Smooth muscle cell (in vitro differentiated cells): ENCODE measurements around the gene C14orf132. TPM values are rescaled to one million over a fixed set of nuclear protein-coding genes. Genes with fewer than 3 reads are reported as not detected.

Source experiments
- DNase-seq: peaks from one replicate; lab custom pipeline; 2025; ENCODE audit not compliant: unreplicated experiment; lab: John Stamatoyannopoulos, UW
- H2AFZ ChIP-seq: fragments of 200-600 bp; sonication (generic); 2 replicates; pipeline ENCODE4 v1.6.0; 2016; ENCODE audit warnings: antibody characterized with exemption, low read depth, mild to moderate bottlenecking
- H3F3A ChIP-seq: fragments of 200-600 bp; sonication (generic); 2 replicates; pipeline ENCODE4 v1.6.0; 2017; ENCODE audit warnings: antibody characterized with exemption, low read depth
- H3K27ac ChIP-seq: fragments of 200-600 bp; sonication (generic); 2 replicates; pipeline ENCODE4 v1.5.1; 2016; ENCODE audit warnings: low read depth, mild to moderate bottlenecking
- H3K27me3 ChIP-seq: fragments of 200-600 bp; sonication (generic); 2 replicates; pipeline ENCODE4 v1.6.1; 2016; ENCODE audit warnings: low read depth, mild to moderate bottlenecking
- H3K36me3 ChIP-seq: fragments of 200-600 bp; sonication (generic); 2 replicates; pipeline ENCODE4 v1.5.1; 2016; ENCODE audit warnings: low read depth
- H3K4me1 ChIP-seq: fragments of 200-600 bp; sonication (generic); 2 replicates; pipeline ENCODE4 v1.5.1; 2016; ENCODE audit warnings: low read depth
- H3K4me2 ChIP-seq: fragments of 200-600 bp; sonication (generic); 2 replicates; pipeline ENCODE4 v1.6.0; 2016; ENCODE audit warnings: mild to moderate bottlenecking
- H3K4me3 ChIP-seq: fragments of 200-600 bp; sonication (generic); 2 replicates; pipeline ENCODE4 v1.5.1; 2016; ENCODE audit warnings: mild to moderate bottlenecking
- H3K79me2 ChIP-seq: fragments of 200-600 bp; sonication (generic); 2 replicates; pipeline ENCODE4 v1.6.0; 2016; ENCODE audit warnings: low read depth, mild to moderate bottlenecking
- H3K9ac ChIP-seq: fragments of 200-600 bp; sonication (generic); 2 replicates; pipeline ENCODE4 v1.6.0; 2016; ENCODE audit warnings: low read depth
- H3K9me3 ChIP-seq: fragments of 200-600 bp; sonication (generic); replicated peaks from 2 replicates; pipeline ENCODE4 v1.5.1; 2016; ENCODE audit warnings: low read depth
- H4K20me1 ChIP-seq: fragments of 200-600 bp; sonication (generic); 2 replicates; pipeline ENCODE4 v1.6.0; 2016; ENCODE audit warnings: low read depth
- WGBS: methylation state at CpG from one replicate; pipeline ENCODE4 v1.1.7; 2016; ENCODE audit warnings: low lambda C conversion rate; 5-methylcytosine and 5-hydroxymethylcytosine counted together
- polyA plus RNA-seq: library from polyadenylated mRNA; unstranded; fragments of >200 nt; fragmentation: Nextera tagmentation; extraction: Ambion mirVana; gene quantifications from 2 replicates; pipeline ENCODE4 v1.2.1, GENCODE V29; 2016
- total RNA-seq: library from RNA; depleted of rRNA; stranded (reverse); fragments of >200 nt; gene quantifications from 2 replicates; pipeline ENCODE4 v1.2.3, GENCODE V29; 2014
- TF ChIP-seq, protein P1 (sequence below): fragments of 200-600 bp; sonication (generic); IDR thresholded peaks from 2 replicates; pipeline ENCODE4 v1.5.1; 2017; ENCODE audit warnings: borderline replicate concordance, mild to moderate bottlenecking, antibody characterized with exemption; ENCODE audit not compliant: insufficient read depth, poor library complexity, severe bottlenecking

Gene C14orf132
- total and polyA plus RNA-seq, 2 experiments from 2014 or later = 35.5 to 38.0 TPM

DNA sequence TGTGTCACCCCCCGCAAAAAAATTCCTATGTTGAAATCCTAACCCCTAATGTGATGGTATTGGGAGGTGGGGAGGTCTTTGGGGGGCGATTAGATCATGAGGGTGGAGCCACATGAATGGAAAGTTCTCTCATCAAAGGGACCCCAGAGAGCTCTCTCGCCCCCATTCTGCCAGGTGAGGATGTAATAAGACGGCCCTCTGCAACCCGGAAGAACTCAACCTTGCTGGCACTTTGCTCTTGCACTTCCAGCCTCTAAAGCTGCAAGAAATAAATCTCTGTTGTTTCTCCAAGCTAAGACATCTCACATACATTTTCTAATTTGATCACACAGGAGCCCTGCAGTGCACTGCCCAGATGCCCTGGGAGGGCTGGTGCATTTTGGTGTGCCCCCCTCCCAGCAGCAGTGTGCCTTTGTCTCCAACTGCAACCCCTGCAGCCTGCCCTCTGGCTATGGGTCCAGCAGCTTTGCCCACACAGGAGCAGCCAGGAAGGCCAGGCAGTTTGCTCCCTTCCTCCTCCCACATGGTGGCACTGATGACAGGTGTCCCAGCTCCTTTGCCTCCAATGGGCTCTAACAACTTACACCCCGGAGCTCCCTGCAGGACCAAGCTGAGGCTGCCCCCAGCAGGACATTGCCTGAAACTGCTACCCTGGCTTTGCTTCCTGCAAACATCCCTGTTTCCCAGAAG is 59.3 kb downstream of the C14orf132 start:
- TF ChIP-seq, protein P1, sequence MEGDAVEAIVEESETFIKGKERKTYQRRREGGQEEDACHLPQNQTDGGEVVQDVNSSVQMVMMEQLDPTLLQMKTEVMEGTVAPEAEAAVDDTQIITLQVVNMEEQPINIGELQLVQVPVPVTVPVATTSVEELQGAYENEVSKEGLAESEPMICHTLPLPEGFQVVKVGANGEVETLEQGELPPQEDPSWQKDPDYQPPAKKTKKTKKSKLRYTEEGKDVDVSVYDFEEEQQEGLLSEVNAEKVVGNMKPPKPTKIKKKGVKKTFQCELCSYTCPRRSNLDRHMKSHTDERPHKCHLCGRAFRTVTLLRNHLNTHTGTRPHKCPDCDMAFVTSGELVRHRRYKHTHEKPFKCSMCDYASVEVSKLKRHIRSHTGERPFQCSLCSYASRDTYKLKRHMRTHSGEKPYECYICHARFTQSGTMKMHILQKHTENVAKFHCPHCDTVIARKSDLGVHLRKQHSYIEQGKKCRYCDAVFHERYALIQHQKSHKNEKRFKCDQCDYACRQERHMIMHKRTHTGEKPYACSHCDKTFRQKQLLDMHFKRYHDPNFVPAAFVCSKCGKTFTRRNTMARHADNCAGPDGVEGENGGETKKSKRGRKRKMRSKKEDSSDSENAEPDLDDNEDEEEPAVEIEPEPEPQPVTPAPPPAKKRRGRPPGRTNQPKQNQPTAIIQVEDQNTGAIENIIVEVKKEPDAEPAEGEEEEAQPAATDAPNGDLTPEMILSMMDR = peak; percentile 65
- no peak for DNase-seq
- WGBS = 63% methylated on average over 6 of the region's 6 CpGs
- Histone ChIP-seq H3K4me1 (peaks cover 5% of the 10 kb centered on the region), H4K20me1 (no peaks in the 10 kb centered on the region), H3K27ac (no peak overlapping the region), H3K9me3 (no peaks in the 10 kb centered on the region), H3K4me3 (no peak overlapping the region), H3K4me2 (no peak overlapping the region), H3K9ac (no peak overlapping the region), H3K27me3 (no peaks in the 10 kb centered on the region), H3K79me2 (no peaks in the 10 kb centered on the region), H3F3A (no peaks in the 10 kb centered on the region), H2AFZ (no peak overlapping the region), H3K36me3 (no peaks in the 10 kb centered on the region)

DNA sequence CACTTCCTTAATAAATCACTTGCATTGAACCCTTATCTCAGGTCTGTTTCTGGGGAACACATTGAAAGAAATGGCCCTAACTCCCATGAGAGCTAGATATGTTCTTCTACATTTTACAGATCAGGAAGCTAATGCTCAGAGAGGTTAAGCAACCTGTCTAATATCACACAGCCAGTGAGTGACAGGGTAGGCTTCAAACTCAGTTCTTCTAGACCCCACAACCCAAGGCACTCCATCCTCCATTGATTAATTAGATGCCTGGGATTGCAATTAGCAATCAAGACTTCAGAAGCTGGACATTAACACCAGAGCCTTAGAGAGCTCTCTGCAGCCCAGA is 59.8 kb downstream of the C14orf132 start:
- Histone ChIP-seq H2AFZ (no peak overlapping the region), H3K27me3 (no peaks in the 10 kb centered on the region), H3K4me1 (peaks cover 5% of the 10 kb centered on the region), H3K27ac (no peak overlapping the region), H3K36me3 (no peaks in the 10 kb centered on the region), H3K9me3 (no peaks in the 10 kb centered on the region), H3K4me2 (no peak overlapping the region), H3K79me2 (no peaks in the 10 kb centered on the region), H3K9ac (no peak overlapping the region), H4K20me1 (no peaks in the 10 kb centered on the region), H3F3A (no peaks in the 10 kb centered on the region), H3K4me3 (no peak overlapping the region)
- DNase-seq = no peak
- TF ChIP-seq, protein P1 = no peak

DNA sequence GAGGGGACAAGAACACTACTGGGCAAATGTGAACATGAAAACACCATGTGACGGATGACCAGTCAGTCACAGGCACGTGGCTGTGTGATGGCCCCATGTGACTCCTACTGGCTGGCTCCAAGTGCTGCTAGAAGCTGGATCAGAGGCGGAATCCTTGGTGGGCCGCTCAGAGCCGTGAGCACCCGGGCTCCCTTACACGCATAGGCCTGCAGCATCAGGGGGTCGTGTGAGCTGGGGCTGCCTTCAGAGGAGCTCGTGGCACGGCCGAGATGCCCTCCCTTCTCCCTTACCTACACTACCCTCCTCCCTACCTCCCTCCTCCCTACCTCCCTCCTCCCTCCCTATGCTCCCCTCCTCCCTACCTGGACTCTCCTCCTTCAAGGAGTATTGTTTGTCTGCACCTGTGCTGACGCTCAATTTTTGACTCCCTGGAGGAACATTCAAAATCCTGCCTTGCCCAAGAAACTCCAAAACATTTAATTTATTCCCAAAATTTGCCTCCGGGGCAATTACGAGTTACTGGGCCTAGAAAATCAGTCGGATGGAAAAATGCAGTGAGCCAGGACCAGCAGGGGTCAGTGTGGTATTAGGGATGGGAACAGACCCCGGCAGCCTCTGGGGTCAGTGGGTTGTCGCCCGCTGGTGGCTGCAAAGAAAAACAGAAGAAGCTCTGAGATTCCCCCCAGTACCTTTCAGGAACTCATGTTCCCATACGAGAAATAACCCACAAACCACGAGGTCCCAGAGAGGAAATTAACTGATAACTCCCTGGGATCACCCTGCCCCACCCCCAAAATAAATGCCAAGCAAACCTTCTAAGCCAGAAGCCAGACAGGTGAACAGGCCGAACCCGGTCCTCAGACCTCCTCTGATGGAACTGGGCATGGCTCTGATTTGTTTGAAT is 61.3 kb downstream of the C14orf132 start:
- peak; percentile 39 for DNase-seq
- H3K4me2 ChIP-seq = no peak overlapping the region
- 44% methylated on average over 19 of the region's 22 CpGs for WGBS
- H3K4me3 ChIP-seq = no peak overlapping the region
- H2AFZ ChIP-seq = no peak overlapping the region
- H3K9me3 ChIP-seq = no peaks in the 10 kb centered on the region
- H3K36me3 ChIP-seq = no peaks in the 10 kb centered on the region
- peaks cover 5% of the 10 kb centered on the region for H3K4me1 ChIP-seq
- H3K79me2 ChIP-seq = no peaks in the 10 kb centered on the region
- no peaks in the 10 kb centered on the region for H3K27me3 ChIP-seq
- TF ChIP-seq, protein P1 = peak; percentile 98
- H4K20me1 ChIP-seq = no peaks in the 10 kb centered on the region
- no peaks in the 10 kb centered on the region for H3F3A ChIP-seq
- H3K27ac ChIP-seq = no peak overlapping the region
- H3K9ac ChIP-seq = no peak overlapping the region
